ENCODE measurements around the gene C11orf91.
"Not testable (repeated sequence)": the region's sequence is repeated elsewhere in the genome, so short reads cannot be mapped to it uniquely, and the experiment has no call there.

C11orf91 gene

GRCh38 chr11:33695051-33695566 is 5.5 kb downstream of the C11orf91 start:
- DNase-seq, result no peak

GRCh38 chr11:33694346-33695050 is 6.1 kb downstream of the C11orf91 start:
- DNase-seq, result no peak

- no peak for DNase-seq
Measured at GRCh38 chr11:33692541-33692940, 8.1 kb downstream of the C11orf91 start.

DNA sequence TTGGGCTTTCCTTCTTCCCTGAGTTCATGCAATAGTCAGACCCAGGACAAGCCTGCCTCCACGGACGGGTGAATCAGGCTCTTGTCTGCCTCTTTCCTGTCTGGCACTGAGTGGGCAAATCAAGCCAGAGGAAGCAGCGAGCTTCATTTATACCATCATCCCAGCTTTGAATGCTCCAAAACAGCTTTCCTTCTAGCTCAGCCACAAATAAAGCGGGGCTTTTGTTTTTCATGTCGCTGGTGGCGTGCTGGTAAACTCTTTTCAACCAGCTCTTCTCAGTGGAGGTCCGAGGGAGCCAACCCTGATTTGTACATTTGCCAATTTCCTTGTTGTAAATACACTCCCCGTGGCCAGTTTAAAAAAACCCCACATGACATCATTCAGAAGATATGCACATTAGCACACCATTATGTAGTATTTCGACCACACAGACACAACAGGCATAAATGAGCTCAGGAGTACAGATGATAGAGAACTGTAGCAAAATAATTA is 8.6 kb downstream of the C11orf91 start:
- DNase-seq, result no peak

DNA sequence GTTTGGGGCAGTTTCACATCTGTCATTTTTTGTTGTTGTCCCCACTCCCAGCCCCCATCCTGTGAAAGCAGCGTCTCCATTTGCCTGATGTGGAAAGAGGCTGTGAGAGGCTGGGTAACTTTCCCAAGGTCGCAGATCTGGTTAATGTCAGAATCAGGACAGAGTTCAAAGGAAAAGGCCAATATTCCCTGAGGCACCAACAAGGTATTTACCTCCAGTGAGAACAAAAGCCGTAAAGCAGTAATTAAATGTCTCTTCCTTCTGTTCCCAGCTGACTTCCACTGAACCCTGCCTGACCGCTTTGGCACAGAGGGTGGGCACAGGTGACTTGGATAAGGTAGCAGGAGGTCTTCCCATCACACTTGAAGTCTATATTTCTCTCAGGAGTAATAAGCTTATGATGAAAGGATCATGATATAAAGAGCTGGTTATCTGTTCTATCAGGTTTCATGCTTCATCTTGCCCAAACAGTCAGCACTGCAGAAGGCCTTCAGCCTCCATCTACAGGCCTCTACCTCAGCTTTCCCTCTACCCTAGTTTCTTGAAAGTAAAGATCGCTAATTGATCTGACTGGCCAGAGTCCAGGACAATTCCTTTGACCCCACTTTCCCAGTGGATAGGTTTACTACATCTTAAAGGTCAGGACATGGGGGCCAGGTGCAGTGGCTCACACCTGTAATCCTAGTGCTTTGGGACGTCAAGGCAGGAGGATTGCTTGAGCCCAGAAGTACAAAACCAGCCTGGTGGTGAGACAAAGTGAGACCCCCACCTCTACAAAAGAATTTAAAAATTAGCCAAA is 9.4 kb downstream of the C11orf91 start:
- no peak for DNase-seq

GRCh38 chr11:33690290-33691065 is 10.1 kb downstream of the C11orf91 start:
- DNase-seq, result no peak

GRCh38 chr11:33689501-33689900 is 11.1 kb downstream of the C11orf91 start:
- no peak for DNase-seq

DNA sequence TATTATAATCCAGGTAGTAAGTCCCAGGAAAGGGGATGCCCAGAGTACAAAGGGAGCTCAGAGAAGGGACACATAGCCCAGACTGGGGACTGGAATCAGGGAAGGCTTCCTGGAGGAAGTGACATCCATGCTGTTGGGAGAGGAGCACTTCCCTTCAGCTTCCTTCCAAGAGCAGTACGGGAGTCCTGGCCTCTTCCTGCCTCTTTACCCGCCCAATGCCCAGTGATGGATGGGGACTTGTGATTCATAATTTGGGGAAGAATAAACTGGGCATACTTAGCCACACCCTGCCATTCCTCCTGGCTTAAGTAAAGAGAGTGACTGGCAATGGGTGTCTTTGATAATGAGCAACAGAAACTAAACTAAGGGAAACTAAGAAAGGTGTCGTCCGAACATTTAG is 11.5 kb downstream of the C11orf91 start:
- no peak for DNase-seq

DNA sequence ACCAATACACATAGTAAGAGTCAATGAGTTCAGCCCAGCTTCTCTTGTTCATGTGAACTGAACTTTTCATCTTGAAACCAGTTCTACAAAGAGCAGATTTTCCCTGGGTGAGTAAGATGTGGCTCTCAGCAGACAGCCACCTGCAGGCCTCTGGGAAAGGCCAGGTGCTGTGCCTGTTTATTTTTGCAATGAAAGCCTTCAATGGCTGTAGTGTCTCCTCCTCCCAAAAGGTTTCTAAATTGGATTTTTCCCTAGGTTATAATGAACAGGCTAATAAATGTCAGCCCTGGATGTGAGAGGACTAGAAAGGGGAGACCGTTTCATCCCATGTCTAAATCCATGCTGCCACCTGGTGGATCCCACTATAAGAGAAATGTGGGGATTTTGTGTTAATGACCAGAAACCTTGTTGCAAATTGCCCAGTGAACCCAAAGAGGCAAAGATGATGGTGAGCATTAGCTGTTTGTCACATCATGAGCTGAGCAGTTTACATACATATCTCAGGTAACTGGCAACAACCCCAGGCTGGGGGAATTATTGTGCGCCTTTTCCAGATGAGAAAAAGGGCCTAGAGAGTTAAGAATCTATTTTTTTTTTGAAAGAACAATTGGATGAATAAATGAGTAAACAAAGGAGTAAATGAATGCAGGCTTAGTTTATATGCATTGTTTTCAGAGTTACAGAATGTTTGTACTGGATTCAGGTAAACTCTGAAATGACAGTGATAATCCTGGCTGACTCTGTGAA is 12.7 kb downstream of the C11orf91 start:
- no peak for DNase-seq

DNA sequence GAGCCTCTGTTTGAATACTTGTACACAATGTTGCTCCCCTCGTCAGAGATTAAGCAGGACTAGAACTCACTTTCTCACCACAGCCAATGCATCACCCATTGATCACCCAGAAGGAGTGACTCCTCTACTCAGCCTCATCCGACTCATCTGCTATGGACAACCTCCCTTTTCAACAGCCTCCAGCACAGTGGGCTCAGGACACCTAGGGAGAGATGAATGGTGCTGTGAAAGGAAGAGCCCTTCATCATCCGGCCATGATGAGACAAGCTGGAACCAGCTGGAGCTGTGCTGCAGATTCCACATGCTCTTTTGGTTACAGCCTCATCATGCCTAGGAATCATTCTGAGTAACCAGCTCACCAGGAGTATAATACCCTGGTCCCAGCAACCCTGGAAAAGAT is 15.5 kb downstream of the C11orf91 start:
- DNase-seq, result no peak

DNA sequence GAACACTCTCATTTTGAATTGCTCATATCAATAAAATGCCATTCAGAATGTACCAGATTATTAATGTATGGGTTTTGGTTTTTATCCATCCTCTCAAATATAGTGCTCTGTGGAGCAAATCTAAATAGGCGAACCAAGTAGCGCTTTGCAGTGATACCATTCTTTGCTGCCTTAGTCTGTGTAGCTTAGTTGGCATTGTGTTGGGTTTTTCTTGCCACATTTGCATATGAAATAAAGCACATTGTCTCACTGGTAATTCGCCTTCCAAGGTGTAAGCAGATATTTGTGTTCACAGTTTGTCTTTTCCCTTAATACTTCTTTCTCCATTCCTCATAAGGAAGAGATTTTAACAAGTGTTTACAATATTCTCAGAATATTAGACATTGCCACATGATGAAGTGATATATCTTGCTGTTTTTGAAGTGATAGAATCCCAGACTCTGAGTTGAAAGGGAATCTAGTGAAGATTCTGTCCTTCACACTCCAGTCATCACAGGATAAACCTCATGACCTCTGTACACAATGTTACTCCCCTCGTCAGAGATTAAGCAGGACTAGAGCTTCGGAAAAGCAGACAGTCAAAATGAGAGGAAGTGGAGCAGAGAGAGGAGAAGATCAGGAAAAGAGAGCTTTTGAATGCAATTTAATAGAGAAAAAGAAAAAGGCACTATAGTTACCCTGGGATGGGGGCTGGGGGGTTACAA is 16.5 kb downstream of the C11orf91 start:
- DNase-seq, result no peak

- DNase-seq, result no peak
Measured at GRCh38 chr11:33682446-33682845, 18.2 kb downstream of the C11orf91 start.

GRCh38 chr11:33682019-33682418 is 18.6 kb downstream of the C11orf91 start:
- no peak for DNase-seq

- not testable (repeated sequence) for DNase-seq
Measured at GRCh38 chr11:33678616-33679015, 22.0 kb downstream of the C11orf91 start.

GRCh38 chr11:33674035-33674814 is 26.4 kb downstream of the C11orf91 start:
- DNase-seq, result no peak

DNA sequence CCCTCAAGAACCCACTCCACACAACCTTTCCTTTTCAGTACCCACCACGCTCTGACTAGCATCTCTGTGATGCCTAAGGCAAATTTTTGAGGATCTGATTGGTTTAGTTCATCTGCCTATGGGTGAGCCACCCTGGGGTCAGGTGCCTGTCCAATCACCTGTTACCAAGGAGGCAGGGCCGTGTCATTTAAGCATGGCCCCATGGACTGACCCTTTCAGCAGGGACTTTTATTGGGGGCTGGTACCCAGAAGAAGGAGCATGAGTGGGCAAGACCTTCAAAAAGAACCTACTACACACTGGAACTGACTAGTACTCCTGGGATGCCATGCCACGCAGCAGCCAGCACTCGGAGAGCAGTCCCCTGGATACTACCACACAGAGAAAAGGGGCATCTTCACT is 28.4 kb downstream of the C11orf91 start:
- DNase-seq, result no peak

GRCh38 chr11:33670250-33671011 is 30.2 kb downstream of the C11orf91 start:
- DNase-seq, result no peak

GRCh38 chr11:33669598-33670249 is 30.9 kb downstream of the C11orf91 start:
- no peak for DNase-seq

GRCh38 chr11:33668951-33669596 is 31.6 kb downstream of the C11orf91 start:
- DNase-seq, result no peak

All from CD4-positive, alpha-beta T cell treated with Interleukin-21 for 1 hour (primary cell).